GM19043 (cell line): ENCODE data around the gene POTEG.
"Not testable (repeated sequence)": the region's sequence is repeated elsewhere in the genome, so short reads cannot be mapped to it uniquely, and the experiment has no call there.

Source experiments
- ATAC-seq: cut with Tn5 transposase; IDR thresholded peaks from one replicate; pipeline ENCODE4 v1.9.1; 2021; ENCODE audit warnings: low read depth; ENCODE audit not compliant: unreplicated experiment

The POTEG gene

DNA sequence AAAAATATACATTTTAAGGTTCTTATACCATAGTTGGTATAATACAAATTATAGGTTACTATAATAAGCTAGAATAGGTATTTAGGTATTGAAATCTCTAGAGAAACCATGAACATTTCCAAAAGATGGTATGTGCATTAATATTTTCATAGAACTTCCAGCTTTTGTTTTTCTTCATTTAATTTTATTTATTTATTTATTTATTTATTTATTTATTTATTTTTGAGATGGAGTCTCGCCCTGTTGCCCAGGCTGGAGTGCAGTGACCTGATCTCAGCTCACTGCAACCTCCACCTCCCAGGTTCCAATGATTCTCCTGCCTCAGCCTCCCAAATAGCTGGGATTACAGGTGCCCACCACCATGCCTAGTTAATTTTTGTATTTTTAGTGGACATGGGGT is 54.0 kb downstream of the POTEG start:
- not testable (repeated sequence) for ATAC-seq

DNA sequence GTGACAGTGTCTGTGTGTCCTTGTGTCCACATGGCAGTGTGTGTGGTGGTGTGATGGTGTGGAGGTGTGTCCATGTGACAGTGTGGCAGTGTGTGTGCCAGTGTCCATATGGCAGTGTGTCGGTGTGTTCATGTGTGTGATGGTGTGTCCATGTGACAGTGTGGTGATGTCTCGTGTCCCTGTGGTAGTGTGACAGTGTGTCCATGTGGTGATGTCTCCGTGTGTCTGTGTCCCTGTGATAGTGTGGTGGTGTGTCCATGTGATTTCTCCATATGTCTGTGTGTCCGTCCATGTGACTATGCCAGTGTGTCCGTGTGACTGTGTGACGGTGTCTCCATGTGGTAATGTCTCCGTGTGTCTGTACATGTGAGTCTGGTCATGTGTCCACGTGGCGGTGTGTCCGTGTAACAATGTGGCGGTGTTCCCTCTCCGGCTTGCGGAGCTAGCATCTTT is 59.7 kb downstream of the POTEG start:
- not testable (repeated sequence) for ATAC-seq

- not testable (repeated sequence) for ATAC-seq
Measured at GRCh38 chr14:19372813-19373500, 61.2 kb downstream of the POTEG start.

DNA sequence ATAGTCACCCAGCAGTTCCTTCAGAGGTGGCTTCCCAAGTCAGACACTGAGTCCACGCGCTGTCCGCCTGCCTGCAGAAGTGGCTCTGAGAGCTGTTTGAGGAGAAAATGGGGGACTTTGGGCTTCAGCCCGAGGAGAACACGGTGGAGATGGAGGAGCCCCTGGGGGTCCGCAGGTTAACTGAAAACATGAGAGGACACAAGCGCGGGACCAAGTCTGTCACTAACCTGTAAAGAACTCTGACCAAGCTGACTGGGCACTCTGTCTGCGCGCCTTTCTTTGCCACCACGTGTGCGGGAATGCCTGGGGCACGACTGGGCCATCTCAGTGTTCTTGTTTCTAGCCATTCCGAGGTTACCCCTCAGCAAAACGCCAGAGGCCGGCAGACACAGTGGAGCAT is 62.4 kb downstream of the POTEG start:
- not testable (repeated sequence) for ATAC-seq

DNA sequence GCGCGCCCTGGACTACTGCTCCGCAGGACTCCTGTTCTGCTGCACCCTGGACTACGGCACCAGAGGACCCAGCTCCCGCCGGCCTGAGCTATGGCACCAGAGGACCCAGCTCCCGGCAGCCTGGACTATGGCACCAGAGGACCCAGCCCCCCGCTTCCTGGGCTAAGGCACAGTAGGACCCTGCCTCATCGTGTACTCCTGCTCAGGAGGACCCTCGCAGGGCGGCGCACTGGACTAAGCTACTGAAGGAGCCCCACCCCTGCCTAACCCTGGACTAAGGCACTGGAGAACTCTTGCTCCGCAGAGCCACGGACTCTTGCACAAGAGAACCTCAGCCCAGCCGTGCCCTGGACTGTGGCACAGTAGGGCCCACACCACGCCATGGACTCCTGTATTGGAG is 71.3 kb downstream of the POTEG start:
- ATAC-seq = not testable (repeated sequence)

GRCh38 chr14:19362323-19362722 is 71.8 kb downstream of the POTEG start:
- ATAC-seq = not testable (repeated sequence)

DNA sequence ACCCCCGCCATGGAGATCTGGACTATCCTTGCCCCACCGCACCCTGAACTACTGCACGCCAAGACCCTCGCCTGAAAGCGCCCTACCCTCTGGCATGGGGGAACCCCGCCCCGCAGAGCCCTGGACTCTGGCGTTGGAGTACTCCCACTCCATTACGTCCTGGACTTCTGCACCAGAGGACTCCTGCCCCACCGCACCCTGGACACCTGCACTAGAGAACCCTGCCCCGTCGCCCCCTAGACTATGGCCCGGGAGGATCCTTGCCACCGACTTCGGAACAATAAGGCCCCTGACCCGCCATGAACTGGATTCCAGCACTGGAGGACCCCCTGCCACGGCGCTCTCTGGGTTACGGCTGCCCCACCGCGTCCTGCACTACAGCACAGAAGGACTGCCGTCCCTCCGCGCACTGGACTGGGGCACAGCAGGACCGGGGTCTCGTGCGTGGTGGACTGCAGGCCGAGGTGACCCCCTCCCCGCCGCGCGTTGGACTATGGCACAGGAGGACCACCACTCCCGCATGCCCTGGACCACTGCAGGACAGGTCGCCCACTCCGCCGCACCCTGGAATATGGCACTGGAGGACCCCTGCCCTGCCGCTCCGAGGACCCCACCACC is 72.4 kb downstream of the POTEG start:
- ATAC-seq = not testable (repeated sequence)

DNA sequence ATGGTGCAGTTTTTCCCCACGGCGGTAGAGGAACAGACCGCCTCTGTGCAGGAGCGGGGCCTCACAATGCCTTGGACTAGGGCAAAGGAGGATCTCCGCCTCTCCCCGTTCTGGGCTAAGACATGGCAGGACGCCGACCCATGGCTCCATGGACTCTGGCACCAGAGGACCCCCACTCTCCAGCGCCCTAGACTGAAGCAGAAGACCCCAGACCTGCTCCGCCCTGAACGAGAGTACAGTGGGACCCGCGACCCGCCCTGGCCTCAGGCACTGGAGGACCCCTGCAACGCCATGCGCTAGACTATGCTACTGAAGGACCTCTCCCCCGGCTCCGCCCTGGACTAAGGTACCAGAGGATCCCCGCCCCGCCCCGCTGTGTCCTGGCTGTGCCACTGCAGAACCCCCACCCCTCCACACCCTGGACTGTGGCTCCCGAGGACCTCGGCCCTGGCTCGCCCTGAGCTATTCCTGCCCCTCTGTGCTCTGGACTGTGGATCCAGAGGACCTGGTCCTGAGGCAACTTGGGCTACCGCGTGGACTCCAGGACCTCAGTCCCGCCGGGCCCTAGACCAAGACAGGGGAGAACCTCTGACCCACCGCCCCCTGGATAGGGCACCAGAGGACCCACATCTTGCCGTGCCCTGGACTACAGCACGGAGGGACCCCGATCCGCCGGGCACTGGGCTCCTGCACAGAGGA is 73.1 kb downstream of the POTEG start:
- ATAC-seq = not testable (repeated sequence)
